Sigmoid colon (tissue), 4 donors: ENCODE measurements around the gene EVI2B.

Source experiments
- CTCF ChIP-seq, 4 experiments: fragments of 450-650 bp in 3 of 4; fragments of 200-600 bp in 1 of 4; IDR thresholded peaks; one replicate each; pipeline ENCODE4 v1.5.1; 2016 to 2019; ENCODE audit warnings: antibody characterized with exemption in 4 of 4, mild to moderate bottlenecking in 3 of 4, moderate library complexity in 2 of 4
- EP300 ChIP-seq, 4 donors: sonication (generic); formaldehyde crosslinking; IDR thresholded peaks; one replicate each; pipeline ENCODE4 v1.6.1; 2017; ENCODE audit warnings: antibody characterized with exemption in 4 of 4
- POLR2A ChIP-seq, 2 donors: fragments of 450-650 bp; IDR thresholded peaks; one replicate each; pipeline ENCODE4 v1.6.1; 2016; ENCODE audit warnings: antibody characterized with exemption in 2 of 2, mild to moderate bottlenecking in 2 of 2, moderate library complexity in 2 of 2
- POLR2AphosphoS5 ChIP-seq, 4 donors: sonication (generic); formaldehyde crosslinking; IDR thresholded peaks; one replicate each; pipeline ENCODE4 v1.6.1; 2017; ENCODE audit warnings: antibody characterized with exemption in 4 of 4

GRCh38 chr17:31349454-31349853 is 35.6 kb upstream of the EVI2B start:
- TF ChIP-seq CTCF (IDR thresholded peaks at IDR 0.05) (no peak), POLR2AphosphoS5 (IDR thresholded peaks at IDR 0.05) (no peak), POLR2A (IDR thresholded peaks at IDR 0.05) (no peak), EP300 (IDR thresholded peaks at IDR 0.05) (no peak)
